HG02981 (cell line): ENCODE data around the gene FAM20C.

Source experiments
- ATAC-seq: cut with Tn5 transposase; IDR thresholded peaks from one replicate; pipeline ENCODE4 v1.9.1; 2021; ENCODE audit warnings: mild to moderate bottlenecking, moderate library complexity; ENCODE audit not compliant: unreplicated experiment

The FAM20C gene

DNA sequence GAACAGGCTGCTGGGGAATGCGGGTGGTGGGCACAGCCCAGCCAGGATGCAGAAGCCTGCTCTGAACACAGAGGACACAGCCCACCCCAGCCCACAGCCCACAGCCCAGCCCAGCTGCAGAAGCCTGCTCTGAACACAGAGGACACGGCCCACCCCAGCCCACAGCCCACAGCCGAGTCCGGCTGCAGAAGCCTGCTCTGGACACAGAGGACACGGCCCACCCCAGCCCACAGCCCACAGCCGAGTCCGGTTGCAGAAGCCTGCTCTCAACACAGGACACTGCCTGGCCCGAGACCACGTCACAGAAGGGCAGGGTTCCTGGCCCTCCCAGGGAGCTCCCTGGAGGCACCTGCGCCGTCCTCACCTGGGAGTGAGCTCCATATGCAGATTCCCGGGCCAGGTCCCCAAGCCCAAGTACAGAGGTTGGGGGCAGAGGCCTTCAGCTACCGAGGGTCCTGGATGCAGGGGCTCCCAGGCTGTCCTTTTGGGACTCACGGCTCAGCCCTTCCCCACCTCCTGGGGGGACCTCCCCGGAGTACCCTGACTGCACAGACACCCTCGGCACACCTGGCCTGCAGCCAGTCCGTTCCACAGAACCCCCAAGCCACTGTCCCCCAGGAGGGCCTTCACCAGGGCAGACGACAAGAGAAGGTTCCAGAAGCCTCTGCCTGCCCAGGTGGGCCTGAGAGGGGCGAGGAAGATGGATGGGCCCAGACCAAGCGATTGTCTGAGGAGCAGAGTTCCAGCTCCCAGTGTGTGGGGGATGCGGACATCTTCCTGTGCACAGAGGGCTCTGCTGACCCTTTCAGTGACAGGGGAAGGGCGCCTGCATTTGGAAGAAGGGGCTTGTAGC, 73.9 kb downstream of the FAM20C start:
- no peak for ATAC-seq

GRCh38 chr7:266851-267840, 74.8 kb downstream of the FAM20C start:
- no peak for ATAC-seq

- ATAC-seq = no peak
These were observed 76.6 kb downstream of the FAM20C start for GRCh38 chr7:268991-269390.

GRCh38 chr7:269721-270120, 77.3 kb downstream of the FAM20C start:
- ATAC-seq = no peak

DNA sequence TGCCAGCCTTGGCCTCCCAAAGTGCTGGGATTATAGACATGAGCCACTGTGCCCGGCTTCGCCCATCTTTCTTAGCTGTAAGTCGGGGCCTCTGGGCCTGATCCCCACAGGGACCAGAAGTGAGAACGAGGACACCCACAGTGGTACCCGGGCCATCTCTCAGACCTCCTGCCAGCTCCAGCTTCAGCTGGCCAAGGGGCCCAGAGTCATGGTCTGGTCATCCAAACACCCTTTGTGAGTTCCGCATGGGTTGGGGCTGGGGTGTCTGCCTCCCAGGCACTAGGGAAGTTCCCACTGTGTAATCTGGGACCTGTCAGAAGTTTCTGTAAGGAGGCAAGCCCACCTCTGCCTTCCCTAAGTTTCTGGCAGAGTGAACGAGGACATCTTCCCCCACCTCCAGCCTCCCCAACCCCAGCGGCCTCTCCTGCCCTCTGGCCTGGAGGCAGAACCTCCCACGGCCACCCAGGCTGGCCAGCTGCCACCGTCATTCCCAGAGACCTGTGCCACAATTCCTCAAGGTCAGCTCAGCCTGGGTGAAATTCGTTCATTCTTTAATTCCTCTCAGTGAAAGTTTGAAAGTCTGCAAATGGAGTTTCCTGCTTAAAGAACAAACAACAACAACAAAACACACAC, 78.1 kb downstream of the FAM20C start:
- no peak for ATAC-seq

DNA sequence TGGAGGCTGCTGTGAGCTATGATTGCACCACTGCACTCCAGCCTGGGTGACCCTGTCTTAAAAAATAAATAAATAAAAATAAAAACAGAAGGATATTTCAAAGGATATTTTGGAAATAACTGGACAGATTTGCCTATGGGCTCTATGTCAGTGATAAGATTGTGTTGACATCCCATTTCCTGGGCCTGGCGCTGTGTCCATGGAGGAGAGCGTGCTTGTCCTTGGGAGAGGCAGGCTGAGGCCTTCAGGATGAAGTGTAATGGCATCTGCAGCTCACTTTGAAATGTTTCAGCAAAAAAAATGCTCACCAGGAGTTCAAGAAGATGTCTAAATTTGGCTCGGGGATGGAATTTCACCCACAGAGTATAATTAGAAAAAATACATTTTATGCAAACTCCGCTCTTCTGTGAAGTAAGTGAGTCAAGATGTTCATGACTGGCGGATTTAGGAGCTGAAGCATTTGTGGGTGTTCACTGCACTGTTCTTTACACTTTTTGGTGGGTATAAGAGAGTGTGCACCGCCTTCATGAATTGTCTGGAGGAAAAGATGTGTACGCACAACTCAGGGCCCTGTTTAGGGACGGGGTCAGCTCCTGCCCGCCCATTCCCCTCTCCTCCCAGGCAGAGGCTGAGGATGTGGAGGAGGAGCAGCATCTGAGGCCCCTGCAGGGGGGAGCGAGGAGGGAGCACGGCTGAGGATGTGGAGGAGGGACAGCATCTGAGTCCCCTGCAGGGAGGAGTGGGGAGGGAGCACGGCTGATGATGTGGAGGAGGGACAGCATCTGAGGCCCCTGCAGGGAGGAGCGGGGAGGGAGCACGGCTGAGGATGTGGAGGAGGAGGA, 79.1 kb downstream of the FAM20C start:
- ATAC-seq = no peak

DNA sequence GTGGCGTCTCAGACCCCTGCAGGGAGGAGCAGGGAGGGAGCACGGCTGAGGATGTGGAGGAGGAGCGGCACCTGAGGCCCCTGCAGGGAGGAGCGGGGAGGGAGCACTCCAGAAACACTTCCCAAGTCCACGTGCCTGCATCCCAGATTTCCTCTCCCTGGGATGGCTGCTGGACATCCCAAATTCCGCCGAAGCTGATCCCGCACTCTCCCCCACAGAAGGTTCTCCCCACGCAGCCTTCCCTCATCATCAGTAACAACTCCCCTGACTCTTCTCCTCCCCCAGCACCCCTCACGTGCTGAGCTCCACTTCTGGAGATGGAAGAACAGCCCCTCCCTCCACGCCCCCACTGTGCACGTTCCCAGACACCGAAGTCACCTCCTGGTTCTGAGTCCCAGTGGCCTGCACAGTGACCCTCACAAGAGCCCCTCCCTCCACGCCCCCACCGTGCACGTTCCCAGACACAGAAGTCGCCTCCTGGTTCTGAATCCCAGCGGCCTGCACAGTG, 79.8 kb downstream of the FAM20C start:
- ATAC-seq = no peak

GRCh38 chr7:272631-273030, 80.3 kb downstream of the FAM20C start:
- no peak for ATAC-seq

DNA sequence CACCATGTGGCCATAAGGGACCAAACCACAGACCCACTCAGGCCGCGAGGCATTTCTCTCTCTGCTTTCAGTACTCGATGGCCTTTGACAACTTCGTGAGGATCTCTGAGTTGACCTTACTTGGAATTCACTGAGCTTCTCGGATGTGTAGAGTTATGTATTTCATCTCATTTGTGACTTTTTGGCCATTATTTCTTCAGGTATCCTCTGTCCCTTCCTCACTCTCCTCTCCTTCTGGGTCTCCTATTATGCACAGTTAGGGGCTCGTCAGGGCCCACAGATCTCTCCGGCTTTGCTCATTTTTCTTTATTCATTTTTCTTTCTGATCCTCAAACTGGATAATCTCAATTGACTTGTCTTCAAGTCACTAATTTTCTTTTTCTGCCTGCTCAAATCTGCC, 81.0 kb downstream of the FAM20C start:
- no peak for ATAC-seq

GRCh38 chr7:274266-274665, 81.9 kb downstream of the FAM20C start:
- no peak for ATAC-seq

DNA sequence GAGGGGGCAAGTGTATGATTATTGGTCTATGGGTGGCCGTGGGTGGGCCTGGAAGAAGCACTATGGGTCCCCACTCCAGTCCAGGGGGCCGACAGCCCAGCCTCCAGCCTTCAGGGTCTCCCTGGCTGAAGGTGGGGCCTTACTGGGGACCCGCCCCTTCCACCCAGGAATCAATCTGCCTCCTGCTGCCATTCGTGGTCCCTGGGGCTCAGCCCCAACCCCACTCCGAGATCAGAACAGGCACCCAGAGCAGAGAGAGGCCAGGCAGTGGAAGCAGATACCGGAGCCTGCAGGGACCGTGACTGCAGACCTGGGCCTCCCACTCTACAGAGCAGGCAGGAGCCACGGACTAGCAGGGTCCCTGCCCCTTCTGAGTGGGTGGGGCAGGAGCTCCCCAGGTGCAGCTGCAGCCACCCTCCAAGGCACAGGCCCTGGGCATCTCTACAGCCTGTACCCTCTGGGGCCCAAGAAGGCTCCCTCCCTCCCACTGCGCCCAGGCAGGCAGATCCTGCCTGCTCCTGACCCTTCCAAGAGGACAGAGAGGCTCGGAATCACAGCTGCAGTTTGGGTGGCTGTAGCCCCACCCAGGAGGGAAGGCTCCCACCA, 84.0 kb downstream of the FAM20C start:
- no peak for ATAC-seq

DNA sequence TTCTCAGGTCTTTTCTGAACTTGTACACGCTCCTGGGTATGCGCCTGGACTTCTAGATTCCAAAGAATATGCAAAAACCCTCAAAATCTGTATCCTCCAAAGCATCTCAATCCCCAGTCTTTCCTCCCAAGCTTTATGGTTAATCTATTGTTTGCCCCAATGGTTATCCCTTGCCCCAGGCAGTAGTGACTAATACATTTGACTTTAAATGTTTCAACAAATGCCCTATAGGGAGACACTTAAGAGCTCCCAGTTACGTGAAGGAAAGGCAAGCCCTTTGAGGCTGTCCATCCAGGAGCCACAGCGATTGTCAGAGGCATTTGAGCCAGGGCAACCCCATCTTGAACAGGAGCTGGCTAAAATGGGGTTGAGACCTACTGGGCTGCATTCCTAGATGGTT, 84.9 kb downstream of the FAM20C start:
- ATAC-seq = no peak

DNA sequence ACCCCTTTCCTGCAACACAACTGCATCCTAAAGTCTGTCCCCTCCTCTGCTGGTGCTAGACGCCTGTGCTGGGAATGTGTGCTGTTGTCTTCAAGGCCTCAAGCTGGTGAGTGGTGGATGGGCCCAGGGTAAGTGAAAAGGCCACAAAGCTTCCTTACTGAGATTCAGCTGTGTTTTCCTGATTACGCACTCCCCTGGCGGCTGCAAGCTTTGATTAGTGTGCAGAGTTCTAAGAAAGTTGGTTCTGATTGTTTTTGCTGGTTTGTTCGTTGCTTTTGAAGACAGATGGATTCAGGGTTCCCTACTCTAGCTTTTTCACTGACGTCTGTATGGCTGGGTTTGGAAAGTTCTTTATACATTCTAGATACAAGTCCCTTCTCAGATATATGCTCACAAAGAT, 85.7 kb downstream of the FAM20C start:
- no peak for ATAC-seq

- no peak for ATAC-seq
These were observed 87.5 kb downstream of the FAM20C start for GRCh38 chr7:279821-280220.

DNA sequence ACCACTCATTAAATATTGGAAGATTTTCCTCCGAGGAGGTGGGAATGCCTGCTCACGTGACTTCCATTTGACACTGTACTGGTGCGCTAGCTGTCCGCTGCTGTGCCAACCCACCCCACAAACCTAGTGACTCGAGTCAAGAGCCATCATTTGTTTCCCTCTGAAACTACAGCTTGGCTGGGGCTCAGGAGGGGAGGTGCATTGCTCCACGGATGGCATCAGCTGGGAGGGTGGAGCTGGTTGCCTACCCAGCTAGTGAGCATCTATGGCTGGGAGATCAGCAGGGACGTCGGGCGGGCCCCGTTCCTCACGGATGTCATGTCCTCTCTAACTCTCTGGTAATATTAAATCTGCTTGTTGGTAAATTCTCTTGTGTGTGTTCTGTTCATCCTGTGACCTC, 88.1 kb downstream of the FAM20C start:
- ATAC-seq = no peak

- ATAC-seq = no peak
These were observed 89.3 kb downstream of the FAM20C start for GRCh38 chr7:281637-282036.

- ATAC-seq = no peak
These were observed 90.2 kb downstream of the FAM20C start for GRCh38 chr7:282621-283020.

DNA sequence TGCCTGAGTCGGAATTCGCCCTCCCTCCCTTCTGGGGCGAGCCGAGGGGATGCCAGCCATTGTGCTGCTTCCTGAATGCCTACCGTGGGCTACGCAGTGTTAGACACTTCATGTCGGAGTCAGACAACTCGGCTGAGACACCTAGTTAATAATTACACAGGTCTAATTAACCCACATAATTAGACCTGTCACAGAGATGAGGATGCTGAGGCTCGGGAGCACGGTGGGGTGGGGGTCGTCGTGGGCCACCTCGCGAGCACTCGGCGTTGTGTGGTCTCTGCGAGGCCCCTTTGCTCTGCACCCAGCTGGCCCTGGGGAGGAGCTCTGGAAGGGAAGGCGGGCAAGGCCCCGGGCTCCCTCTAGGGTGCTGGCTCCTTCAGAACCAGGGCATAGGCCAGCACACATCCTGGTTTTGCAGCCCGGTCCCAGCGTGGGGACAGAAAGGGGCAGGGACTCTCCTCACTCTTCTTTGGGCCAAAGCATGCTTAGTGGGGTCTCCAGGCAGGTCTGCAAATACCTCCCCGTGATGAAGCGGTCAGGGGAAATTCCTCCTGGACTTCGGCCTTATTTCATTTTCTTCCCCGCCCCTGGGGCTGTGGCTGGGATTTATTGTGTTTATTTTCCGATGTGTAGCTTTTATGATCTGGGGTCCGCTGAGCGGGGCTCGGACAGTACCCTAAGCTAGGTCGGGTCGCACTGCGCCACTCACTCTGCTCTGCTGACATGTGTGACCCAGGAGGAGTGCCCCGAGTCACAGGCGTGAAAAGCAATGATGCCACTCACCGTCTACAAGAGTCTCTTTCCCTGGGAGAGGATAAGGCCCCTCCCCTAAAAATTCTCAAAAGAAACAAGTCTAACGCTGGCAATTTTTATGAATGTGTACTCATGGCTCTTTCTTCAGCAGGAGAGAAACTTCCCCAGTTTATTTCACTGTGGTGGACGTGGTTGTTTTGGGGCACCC, 92.7 kb downstream of the FAM20C start:
- ATAC-seq = no peak

GRCh38 chr7:285731-286130, 93.4 kb downstream of the FAM20C start:
- ATAC-seq = no peak
